Thymus (tissue), 11 donors: Measurements from ENCODE around the gene GPHB5. TPM values are rescaled to one million over a fixed set of nuclear protein-coding genes. Genes with fewer than 3 reads are reported as not detected.

Experiments used
- DNase-seq, 9 donors: peaks; one replicate each; pipeline ENCODE4 v3.0.0-alpha.2; 2013; ENCODE audit warnings: low spot score in 9 of 9, low read depth in 6 of 9, missing footprints in 1 of 9
- H3K27ac ChIP-seq, 2 donors: one replicate each; pipeline ENCODE4 v1.5.1; 2013; ENCODE audit warnings: control low read depth in 1 of 2, low read depth in 1 of 2, low read length in 1 of 2, mild to moderate bottlenecking in 1 of 2, moderate library complexity in 1 of 2
- H3K27me3 ChIP-seq, 2 donors: one replicate each; pipeline ENCODE4 v1.5.1; 2013; ENCODE audit warnings: low read length in 1 of 2; ENCODE audit not compliant: control insufficient read depth in 2 of 2, insufficient read depth in 1 of 2
- H3K36me3 ChIP-seq, 2 donors: one replicate each; pipeline ENCODE4 v1.5.1; 2013; ENCODE audit warnings: low read length in 1 of 2, mild to moderate bottlenecking in 1 of 2, moderate library complexity in 1 of 2; ENCODE audit not compliant: control insufficient read depth in 2 of 2, insufficient read depth in 2 of 2
- H3K4me1 ChIP-seq, 2 donors: one replicate each; pipeline ENCODE4 v1.5.1; 2013; ENCODE audit warnings: low read length in 2 of 2; ENCODE audit not compliant: control insufficient read depth in 2 of 2, insufficient read depth in 2 of 2
- H3K4me3 ChIP-seq, 2 donors: one replicate each; pipeline ENCODE4 v1.5.1; 2013; ENCODE audit warnings: low read length in 2 of 2, control low read depth in 1 of 2, mild to moderate bottlenecking in 1 of 2
- H3K9me3 ChIP-seq, 2 donors: one replicate each; pipeline ENCODE4 v1.5.1; 2013; ENCODE audit warnings: low read length in 1 of 2, mild to moderate bottlenecking in 1 of 2; ENCODE audit not compliant: control insufficient read depth in 2 of 2, insufficient read depth in 1 of 2
- WGBS: extraction: QIAGEN DNeasy Blood & Tissue Kit; methylation state at CpG from one replicate; pipeline ENCODE4 v1.1.7; 2013; 5-methylcytosine and 5-hydroxymethylcytosine counted together
- polyA plus RNA-seq: library from polyadenylated mRNA; stranded (reverse); fragments of 200-250 nt; gene quantifications from one replicate; pipeline ENCODE4 v1.2.3, GENCODE V29; 2013
- total RNA-seq: library from RNA; stranded (reverse); fragments of 120-200 nt; gene quantifications from one replicate; pipeline ENCODE4 v1.2.4, GENCODE V29; 2013
- donor health status: healthy.

The GPHB5 gene
- total and polyA plus RNA-seq, 2 donors = 0.34 TPM; not detected in 1

- 64% methylated on average over 6 of the region's 6 CpGs for WGBS
- Histone ChIP-seq H3K4me3 (no peak overlapping the region), H3K27me3 (no peaks in the 10 kb centered on the region), H3K27ac (no peak overlapping the region), H3K36me3 (no peaks in the 10 kb centered on the region), H3K4me1 (no peaks in the 10 kb centered on the region), H3K9me3 (no peaks in the 10 kb centered on the region)
- DNase-seq = no peak
Observed at GRCh38 chr14:63299351-63300110, 19.2 kb downstream of the GPHB5 start.

- no peaks in the 10 kb centered on the region for H3K36me3 ChIP-seq
- DNase-seq = no peak
- H3K27me3 ChIP-seq = no peaks in the 10 kb centered on the region
- no peak overlapping the region for H3K27ac ChIP-seq
- no peaks in the 10 kb centered on the region for H3K9me3 ChIP-seq
- H3K4me3 ChIP-seq = no peak overlapping the region
- H3K4me1 ChIP-seq = no peaks in the 10 kb centered on the region
- WGBS = 92% methylated on average over 4 of the region's 4 CpGs
Observed at GRCh38 chr14:63297372-63298063, 21.2 kb downstream of the GPHB5 start.

GRCh38 chr14:63296060-63296563 lies 22.6 kb downstream of the GPHB5 start:
- H3K4me3 ChIP-seq = no peak overlapping the region
- H3K9me3 ChIP-seq = no peaks in the 10 kb centered on the region
- 97% methylated on average over 6 of the region's 6 CpGs for WGBS
- H3K27ac ChIP-seq = no peak overlapping the region
- H3K27me3 ChIP-seq = no peaks in the 10 kb centered on the region
- DNase-seq = no peak
- H3K4me1 ChIP-seq = no peaks in the 10 kb centered on the region
- no peaks in the 10 kb centered on the region for H3K36me3 ChIP-seq

- Histone ChIP-seq H3K9me3 (no peaks in the 10 kb centered on the region), H3K27ac (no peak overlapping the region), H3K27me3 (no peaks in the 10 kb centered on the region), H3K4me1 (no peaks in the 10 kb centered on the region), H3K36me3 (no peaks in the 10 kb centered on the region), H3K4me3 (no peak overlapping the region)
- 65% methylated on average over 8 of the region's 8 CpGs for WGBS
- no peak for DNase-seq
Observed at GRCh38 chr14:63295231-63295685, 23.5 kb downstream of the GPHB5 start.

- 97% methylated on average over 2 of the region's 2 CpGs for WGBS
- Histone ChIP-seq H3K4me1 (no peaks in the 10 kb centered on the region), H3K27me3 (no peaks in the 10 kb centered on the region), H3K27ac (no peak overlapping the region), H3K4me3 (no peak overlapping the region), H3K36me3 (no peaks in the 10 kb centered on the region), H3K9me3 (no peaks in the 10 kb centered on the region)
- DNase-seq = no peak
Observed at GRCh38 chr14:63292805-63293204, 25.9 kb downstream of the GPHB5 start.

- Histone ChIP-seq H3K9me3 (no peaks in the 10 kb centered on the region), H3K36me3 (no peaks in the 10 kb centered on the region), H3K4me3 (no peak overlapping the region), H3K4me1 (no peaks in the 10 kb centered on the region), H3K27ac (no peak overlapping the region), H3K27me3 (no peaks in the 10 kb centered on the region)
- 93% methylated on average over 12 of the region's 12 CpGs for WGBS
- no peak for DNase-seq
Observed at GRCh38 chr14:63290741-63291430, 27.8 kb downstream of the GPHB5 start.

- no peak overlapping the region for H3K4me3 ChIP-seq
- peaks cover 2 to 5% of the 10 kb centered on the region in 2 donors for H3K27me3 ChIP-seq
- H3K4me1 ChIP-seq = no peaks in the 10 kb centered on the region
- no peaks in the 10 kb centered on the region for H3K36me3 ChIP-seq
- 94% methylated on average over 1 of the region's 1 CpG for WGBS
- no peak for DNase-seq
- no peaks in the 10 kb centered on the region for H3K9me3 ChIP-seq
- no peak overlapping the region for H3K27ac ChIP-seq
Observed at GRCh38 chr14:63288853-63289252, 29.9 kb downstream of the GPHB5 start.

- no peaks in the 10 kb centered on the region for H3K36me3 ChIP-seq
- H3K9me3 ChIP-seq = no peaks in the 10 kb centered on the region
- WGBS = 94% methylated on average over 6 of the region's 6 CpGs
- no peak overlapping the region for H3K4me3 ChIP-seq
- H3K4me1 ChIP-seq = no peaks in the 10 kb centered on the region
- H3K27me3 ChIP-seq = peaks cover 2 to 9% of the 10 kb centered on the region in 2 donors
- no peak for DNase-seq
- H3K27ac ChIP-seq = no peak overlapping the region
Observed at GRCh38 chr14:63287666-63288483, 30.9 kb downstream of the GPHB5 start.
